Body of pancreas (tissue), 4 donors: ENCODE measurements around the gene PSKH1. TPM values are rescaled to one million over a fixed set of nuclear protein-coding genes. Genes with fewer than 3 reads are reported as not detected.
A peak's percentile ranks its signal among the peaks of the same experiment; 100 is the strongest.

Source experiments
- ATAC-seq: fragments of 150-250 bp; one replicate; pipeline ENCODE4 v1.9.1; 2016
- DNase-seq, 4 donors: peaks; one replicate each; pipeline ENCODE4 v3.0.0-alpha.2; 2019
- H3K27ac ChIP-seq, 4 donors: fragments of 200-600 bp; sonication (generic); 1 replicate in 3 of 4; 2 replicates in 1 of 4; pipeline versions ENCODE4 v1.5.1 to v1.6.1; 2016 to 2019; ENCODE audit warnings: mild to moderate bottlenecking in 1 of 4, mixed read lengths in 1 of 4, moderate library complexity in 1 of 4
- H3K27me3 ChIP-seq, 2 donors: fragments of 200-600 bp; sonication (generic); one replicate each; pipeline ENCODE4 v1.6.0; 2016; ENCODE audit warnings: mild to moderate bottlenecking in 1 of 2
- H3K36me3 ChIP-seq, 2 donors: fragments of 200-600 bp; sonication (generic); replicated peaks in 1 of 2; 2 replicates each; pipeline ENCODE4 v1.5.1; 2016; ENCODE audit warnings: low read depth in 2 of 2; ENCODE audit not compliant: insufficient read depth in 1 of 2
- H3K4me1 ChIP-seq: fragments of 200-600 bp; sonication (generic); one replicate; pipeline ENCODE4 v1.6.0; 2016
- H3K4me3 ChIP-seq, 2 donors: fragments of 200-600 bp; sonication (generic); 1 replicate in 1 of 2; 2 replicates in 1 of 2; pipeline ENCODE4 v1.5.1; 2016 to 2019
- H3K9me3 ChIP-seq, 3 donors: fragments of 200-600 bp; sonication (generic); 1 replicate in 2 of 3; 2 replicates in 1 of 3; pipeline ENCODE4 v1.5.1; 2016
- POLR2A ChIP-seq, 3 donors: fragments of 450-650 bp; IDR thresholded peaks; one replicate each; pipeline ENCODE4 v1.6.1; 2016; ENCODE audit warnings: antibody characterized with exemption in 3 of 3, mild to moderate bottlenecking in 2 of 3
- WGBS, 2 donors: methylation state at CpG; one replicate each; pipeline ENCODE4 v1.1.5; 2017; 5-methylcytosine and 5-hydroxymethylcytosine counted together
- intact Hi-C: fragments of 100-400 bp; cut with DNase I; formaldehyde crosslinking; loops from one replicate; pipeline ENCODE4 v1.15.1; 2023
- total RNA-seq, 2 donors: library from RNA; depleted of rRNA; stranded (reverse); fragments of >200 nt; gene quantifications; one replicate each; pipeline ENCODE4 v1.1.0, GENCODE V29; 2016
- TF ChIP-seq, protein P1 (sequence below), 7 experiments: fragments of 450-650 bp in 4 of 7; fragments of 200-600 bp in 3 of 7; sonication (generic) in 3 of 7; IDR thresholded peaks; one replicate each; pipeline ENCODE4 v1.5.1; 2016 to 2019; ENCODE audit warnings: antibody characterized with exemption in 7 of 7

The PSKH1 gene
- total RNA-seq, 2 donors from 2014 or later: 15.0 to 16.8 TPM

DNA sequence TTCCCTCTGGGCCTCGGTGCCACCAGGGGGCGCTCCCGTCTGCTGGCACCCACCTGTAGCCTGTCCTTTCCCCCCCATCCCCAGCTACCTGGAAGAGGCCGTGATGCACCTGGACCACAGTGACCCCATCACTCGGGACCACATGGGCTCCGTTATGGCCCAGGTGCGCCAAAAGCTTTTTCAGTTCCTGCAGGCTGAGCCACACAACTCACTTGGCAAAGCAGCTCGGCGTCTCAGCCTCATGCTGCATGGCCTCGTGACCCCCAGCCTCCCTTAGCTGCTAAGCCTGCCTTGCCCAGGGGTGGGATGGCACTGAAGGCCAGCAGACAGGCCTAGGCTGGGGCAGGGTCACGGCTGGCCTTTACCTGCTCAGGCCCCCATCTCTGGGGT lies 9.2 kb upstream of the PSKH1 start:
- WGBS, 2 donors: 49 to 56% methylated on average over 9 to 11 of the region's 11 CpGs
- Histone ChIP-seq H3K36me3 (peaks cover 13 to 32% of the 10 kb centered on the region in 2 donors), H3K27me3 (no peaks in the 10 kb centered on the region), H3K27ac (no peak overlapping the region), H3K4me3 (no peak overlapping the region), H3K9me3 (no peaks in the 10 kb centered on the region), H3K4me1 (no peaks in the 10 kb centered on the region)
- intact Hi-C loops: loop anchor here (5.0 kb wide), 1 partner anchor 38 kb away; no protein-coding TSS in a partner anchor
- no peak for TF ChIP-seq POLR2A (IDR thresholded peaks at IDR 0.05)
- TF ChIP-seq, protein P1, sequence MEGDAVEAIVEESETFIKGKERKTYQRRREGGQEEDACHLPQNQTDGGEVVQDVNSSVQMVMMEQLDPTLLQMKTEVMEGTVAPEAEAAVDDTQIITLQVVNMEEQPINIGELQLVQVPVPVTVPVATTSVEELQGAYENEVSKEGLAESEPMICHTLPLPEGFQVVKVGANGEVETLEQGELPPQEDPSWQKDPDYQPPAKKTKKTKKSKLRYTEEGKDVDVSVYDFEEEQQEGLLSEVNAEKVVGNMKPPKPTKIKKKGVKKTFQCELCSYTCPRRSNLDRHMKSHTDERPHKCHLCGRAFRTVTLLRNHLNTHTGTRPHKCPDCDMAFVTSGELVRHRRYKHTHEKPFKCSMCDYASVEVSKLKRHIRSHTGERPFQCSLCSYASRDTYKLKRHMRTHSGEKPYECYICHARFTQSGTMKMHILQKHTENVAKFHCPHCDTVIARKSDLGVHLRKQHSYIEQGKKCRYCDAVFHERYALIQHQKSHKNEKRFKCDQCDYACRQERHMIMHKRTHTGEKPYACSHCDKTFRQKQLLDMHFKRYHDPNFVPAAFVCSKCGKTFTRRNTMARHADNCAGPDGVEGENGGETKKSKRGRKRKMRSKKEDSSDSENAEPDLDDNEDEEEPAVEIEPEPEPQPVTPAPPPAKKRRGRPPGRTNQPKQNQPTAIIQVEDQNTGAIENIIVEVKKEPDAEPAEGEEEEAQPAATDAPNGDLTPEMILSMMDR (IDR thresholded peaks at IDR 0.05): peak; percentile 76 to 89 (median 84)
- ATAC-seq (peak; percentile 74), DNase-seq (peak; percentile 68 to 83 (median 72))

DNA sequence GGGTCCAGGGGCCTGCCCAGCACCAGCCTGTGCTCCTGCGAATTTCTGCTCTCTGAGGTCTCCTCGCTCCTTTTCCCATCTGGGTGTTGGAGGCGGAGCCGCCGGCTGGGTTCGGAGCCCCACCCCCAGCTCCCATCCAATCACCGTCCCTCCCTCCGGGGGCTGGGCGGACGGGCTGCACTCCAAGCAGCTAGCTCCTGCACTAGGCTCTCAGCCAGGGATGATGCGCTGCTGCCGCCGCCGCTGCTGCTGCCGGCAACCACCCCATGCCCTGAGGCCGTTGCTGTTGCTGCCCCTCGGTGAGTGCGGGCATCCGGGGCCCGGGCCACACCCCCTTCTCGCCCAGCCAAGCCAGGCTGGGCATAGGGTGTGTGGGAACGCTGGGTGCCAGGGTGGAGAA lies 8.4 kb upstream of the PSKH1 start, which contains the start of gene NRN1L:
NRN1L (plus strand) TSS at position 202 of the 400 bp plus-strand sequence; CDS start at position 221, 19 bp downstream.
- H3K4me1 ChIP-seq: no peaks in the 10 kb centered on the region
- no peak within 1 kb of the TSS for H3K27ac ChIP-seq
- intact Hi-C loops: loop anchor here (5.0 kb wide), 1 partner anchor 38 kb away; no protein-coding TSS in a partner anchor
- H3K4me3 ChIP-seq: no peak within 1 kb of the TSS
- H3K9me3 ChIP-seq: no peaks in the 10 kb centered on the region
- no peaks in the 10 kb centered on the region for H3K27me3 ChIP-seq
- no peak for TF ChIP-seq POLR2A (IDR thresholded peaks at IDR 0.05)
- TF ChIP-seq, protein P1 (IDR thresholded peaks at IDR 0.05): no peak
- peak; percentile 60 for ATAC-seq
- H3K36me3 ChIP-seq: peaks cover 5 to 24% of the 10 kb centered on the region in 2 donors
- peak; percentile 55 to 78 (median 71) for DNase-seq
- 51 to 85% methylated on average over 18 to 22 of the region's 22 CpGs for WGBS, 2 donors

DNA sequence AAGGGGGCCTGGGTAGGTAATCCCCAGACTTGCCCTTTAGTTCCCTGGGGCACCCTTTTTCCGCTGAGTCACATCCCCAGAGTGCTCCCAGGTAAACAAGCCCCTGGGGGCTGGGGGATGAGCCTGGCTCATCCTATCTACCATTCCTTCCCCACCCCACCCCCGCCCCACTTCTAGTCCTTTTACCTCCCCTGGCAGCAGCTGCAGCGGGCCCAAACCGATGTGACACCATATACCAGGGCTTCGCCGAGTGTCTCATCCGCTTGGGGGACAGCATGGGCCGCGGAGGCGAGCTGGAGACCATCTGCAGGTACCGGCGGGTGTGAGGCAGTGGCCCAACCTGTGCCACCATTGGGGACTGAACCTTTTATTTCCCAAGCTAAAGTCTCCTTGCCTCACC lies 7.5 kb upstream of the PSKH1 start:
- ATAC-seq (no peak), DNase-seq (no peak)
- H3K36me3 ChIP-seq: peaks cover 0 to 17% of the 10 kb centered on the region in 2 donors
- no peaks in the 10 kb centered on the region for H3K9me3 ChIP-seq
- H3K4me1 ChIP-seq: no peaks in the 10 kb centered on the region
- H3K27me3 ChIP-seq: no peaks in the 10 kb centered on the region
- H3K27ac ChIP-seq: no peak overlapping the region
- 91 to 93% methylated on average over 11 to 12 of the region's 12 CpGs for WGBS, 2 donors
- no peak overlapping the region for H3K4me3 ChIP-seq
- intact Hi-C loops: no loop called here
- TF ChIP-seq, protein P1 (IDR thresholded peaks at IDR 0.05): no peak
- TF ChIP-seq POLR2A (IDR thresholded peaks at IDR 0.05): no peak

DNA sequence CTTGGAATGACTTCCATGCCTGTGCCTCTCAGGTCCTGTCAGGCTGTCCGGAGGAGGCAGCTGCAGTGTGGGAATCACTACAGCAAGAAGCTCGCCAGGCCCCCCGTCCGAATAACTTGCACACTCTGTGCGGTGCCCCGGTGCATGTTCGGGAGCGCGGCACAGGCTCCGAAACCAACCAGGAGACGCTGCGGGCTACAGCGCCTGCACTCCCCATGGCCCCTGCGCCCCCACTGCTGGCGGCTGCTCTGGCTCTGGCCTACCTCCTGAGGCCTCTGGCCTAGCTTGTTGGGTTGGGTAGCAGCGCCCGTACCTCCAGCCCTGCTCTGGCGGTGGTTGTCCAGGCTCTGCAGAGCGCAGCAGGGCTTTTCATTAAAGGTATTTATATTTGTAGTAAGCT lies 7.1 kb upstream of the PSKH1 start:
- no peak overlapping the region for H3K27ac ChIP-seq
- ATAC-seq (no peak), DNase-seq (no peak)
- no peak for TF ChIP-seq POLR2A (IDR thresholded peaks at IDR 0.05)
- TF ChIP-seq, protein P1 (IDR thresholded peaks at IDR 0.05): no peak
- no peaks in the 10 kb centered on the region for H3K4me1 ChIP-seq
- H3K27me3 ChIP-seq: no peaks in the 10 kb centered on the region
- 92 to 93% methylated on average over 2 to 19 of the region's 19 CpGs for WGBS, 2 donors
- peaks cover 0 to 13% of the 10 kb centered on the region in 2 donors for H3K36me3 ChIP-seq
- intact Hi-C loops: no loop called here
- H3K9me3 ChIP-seq: no peaks in the 10 kb centered on the region
- H3K4me3 ChIP-seq: no peak overlapping the region

DNA sequence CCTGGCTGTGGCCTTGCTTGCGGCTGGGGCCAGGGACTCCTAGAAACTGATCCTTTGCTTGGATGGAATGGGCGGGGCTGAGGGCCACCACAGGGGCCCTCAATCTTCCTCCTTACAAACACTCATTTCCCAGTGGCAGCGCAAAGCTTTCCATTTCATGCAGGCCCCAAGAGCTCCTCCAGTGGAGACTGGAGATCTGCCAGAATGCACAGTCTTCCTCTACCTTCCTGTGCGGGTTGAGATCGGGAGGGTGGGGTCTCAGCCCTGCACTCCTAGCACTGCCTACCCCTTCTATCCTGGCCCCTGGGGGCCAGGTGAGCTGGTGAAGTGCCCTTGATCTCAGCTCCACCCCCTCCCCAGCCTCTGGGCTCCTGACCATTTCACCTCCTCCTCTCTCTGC lies 6.7 kb upstream of the PSKH1 start:
- DNase-seq: no peak

More for the DNA sequence above, 6.7 kb upstream of the PSKH1 start:
- TF ChIP-seq, protein P1 (IDR thresholded peaks at IDR 0.05): no peak
- no peak for TF ChIP-seq POLR2A (IDR thresholded peaks at IDR 0.05)
- 94 to 97% methylated on average over 5 of the region's 5 CpGs for WGBS, 2 donors
- Histone ChIP-seq H3K27me3 (no peaks in the 10 kb centered on the region), H3K4me3 (no peak overlapping the region), H3K4me1 (no peaks in the 10 kb centered on the region), H3K36me3 (peaks cover 0 to 9% of the 10 kb centered on the region in 2 donors), H3K9me3 (no peaks in the 10 kb centered on the region), H3K27ac (no peak overlapping the region)
- ATAC-seq: no peak
- intact Hi-C loops: no loop called here
